Karpas-422 (cell line): ENCODE measurements around the gene PGAP1. TPM values are rescaled to one million over a fixed set of nuclear protein-coding genes. Genes with fewer than 3 reads are reported as not detected.

Experiments
- DNase-seq: peaks from one replicate; pipeline ENCODE4 v3.0.0-alpha.2; 2015
- H2AFZ ChIP-seq: fragments of 200-600 bp; sonication (generic); 2 replicates; pipeline ENCODE4 v1.6.1; 2014; ENCODE audit warnings: antibody characterized with exemption, low read length, mixed read lengths
- H3K27ac ChIP-seq: fragments of 200-600 bp; sonication (generic); 2 replicates; pipeline ENCODE4 v1.5.1; 2014; ENCODE audit warnings: mild to moderate bottlenecking, low read length, moderate library complexity
- H3K27me3 ChIP-seq: fragments of 200-600 bp; sonication (generic); 2 replicates; pipeline ENCODE4 v1.6.1; 2014; ENCODE audit warnings: low read length, mixed read lengths
- H3K36me3 ChIP-seq: fragments of 200-600 bp; sonication (generic); 2 replicates; pipeline ENCODE4 v1.6.1; 2014; ENCODE audit warnings: low read length, mixed read lengths; ENCODE audit not compliant: insufficient read depth
- H3K4me1 ChIP-seq: fragments of 200-600 bp; sonication (generic); 2 replicates; pipeline ENCODE4 v1.6.1; 2014; ENCODE audit warnings: mild to moderate bottlenecking, low read length, mixed read lengths
- H3K4me2 ChIP-seq: fragments of 200-600 bp; sonication (generic); 2 replicates; pipeline ENCODE4 v1.6.1; 2014; ENCODE audit warnings: low read length, low read depth, mild to moderate bottlenecking; ENCODE audit not compliant: poor library complexity, severe bottlenecking
- H3K4me3 ChIP-seq: fragments of 200-600 bp; sonication (generic); 2 replicates; pipeline ENCODE4 v1.5.1; 2014; ENCODE audit warnings: mild to moderate bottlenecking, antibody characterized with exemption, low read length, mixed read lengths
- H3K79me2 ChIP-seq: fragments of 200-600 bp; sonication (generic); 2 replicates; pipeline ENCODE4 v1.6.1; 2014; ENCODE audit warnings: mild to moderate bottlenecking, low read length, mixed read lengths
- H3K9ac ChIP-seq: fragments of 200-600 bp; sonication (generic); 2 replicates; pipeline ENCODE4 v1.6.0; 2014; ENCODE audit warnings: low read length
- H3K9me2 ChIP-seq: fragments of 200-600 bp; sonication (generic), shearing (Covaris generic); replicated peaks from 2 replicates; pipeline ENCODE4 v1.6.0; 2014; ENCODE audit warnings: mild to moderate bottlenecking, low read length, moderate library complexity; ENCODE audit not compliant: insufficient read depth
- H3K9me3 ChIP-seq: fragments of 300-700, 200-600 bp; sonication (generic); 2 replicates; pipeline ENCODE4 v1.6.1; 2014; ENCODE audit warnings: low read length, mixed read lengths
- H4K20me1 ChIP-seq: fragments of 200-600 bp; sonication (generic); 2 replicates; pipeline ENCODE4 v1.6.1; 2014; ENCODE audit warnings: mild to moderate bottlenecking, antibody characterized with exemption, low read length, low read depth; ENCODE audit not compliant: insufficient read depth
- total RNA-seq: library from RNA; depleted of rRNA; stranded (reverse); fragments of >200 nt; shearing (Covaris generic); gene quantifications from 2 replicates; pipeline ENCODE4 v1.2.3, GENCODE V29; 2014; ENCODE audit warnings: low replicate concordance

PGAP1 gene
- total RNA-seq, 1 experiment from 2014 or later, result 22.4 TPM

DNA sequence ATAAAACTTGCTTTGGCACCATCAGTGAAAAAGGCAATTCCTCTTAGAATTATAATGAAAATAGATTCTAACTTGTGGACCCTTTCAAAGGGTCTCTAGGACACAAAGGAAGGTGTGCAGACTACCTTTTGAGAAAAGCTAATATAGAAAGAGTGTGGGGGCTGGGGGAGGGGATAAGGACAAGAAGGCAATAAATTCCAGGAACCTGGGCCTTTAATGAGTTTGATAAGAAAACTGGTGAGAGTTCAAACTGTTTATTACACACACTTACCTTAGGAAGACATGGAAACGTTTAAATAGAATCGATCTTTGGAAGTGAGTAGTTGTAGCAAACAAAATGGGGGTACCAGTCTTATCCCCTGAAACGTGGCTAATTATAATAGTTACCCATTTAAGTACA lies 39.6 kb upstream of the PGAP1 start:
- DNase-seq, result no peak
- Histone ChIP-seq H4K20me1 (no peaks in the 10 kb centered on the region), H2AFZ (no peak overlapping the region), H3K27ac (no peak overlapping the region), H3K4me3 (no peak overlapping the region), H3K79me2 (no peaks in the 10 kb centered on the region), H3K4me2 (no peak overlapping the region), H3K9ac (no peak overlapping the region), H3K36me3 (no peaks in the 10 kb centered on the region), H3K27me3 (no peaks in the 10 kb centered on the region), H3K4me1 (no peaks in the 10 kb centered on the region), H3K9me2 (no peaks in the 10 kb centered on the region), H3K9me3 (no peaks in the 10 kb centered on the region)

DNA sequence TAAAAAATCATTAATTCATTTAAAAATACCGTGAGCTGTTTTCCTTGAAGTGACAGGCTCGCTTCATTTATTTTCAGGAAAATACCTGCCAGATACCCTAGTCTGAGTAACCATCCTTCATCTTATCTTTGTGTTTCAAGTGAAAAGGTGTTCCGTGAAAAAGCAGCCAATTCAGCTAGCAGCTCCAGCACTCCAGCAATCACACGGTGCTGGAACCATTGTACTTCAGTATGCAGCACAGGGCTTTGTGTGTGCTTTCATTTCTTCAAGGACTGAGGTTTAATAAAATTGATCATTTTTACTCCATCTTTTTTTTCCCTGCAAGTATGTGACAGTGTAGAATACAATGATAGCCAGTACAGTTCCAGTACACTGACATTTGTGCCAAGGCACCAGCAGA lies 39.1 kb upstream of the PGAP1 start:
- Histone ChIP-seq H3K27ac (no peak overlapping the region), H3K4me2 (no peak overlapping the region), H3K9me3 (no peaks in the 10 kb centered on the region), H3K9ac (no peak overlapping the region), H3K9me2 (no peaks in the 10 kb centered on the region), H3K27me3 (no peaks in the 10 kb centered on the region), H3K36me3 (no peaks in the 10 kb centered on the region), H2AFZ (no peak overlapping the region), H3K4me1 (no peaks in the 10 kb centered on the region), H3K79me2 (no peaks in the 10 kb centered on the region), H3K4me3 (no peak overlapping the region), H4K20me1 (no peaks in the 10 kb centered on the region)
- no peak for DNase-seq

DNA sequence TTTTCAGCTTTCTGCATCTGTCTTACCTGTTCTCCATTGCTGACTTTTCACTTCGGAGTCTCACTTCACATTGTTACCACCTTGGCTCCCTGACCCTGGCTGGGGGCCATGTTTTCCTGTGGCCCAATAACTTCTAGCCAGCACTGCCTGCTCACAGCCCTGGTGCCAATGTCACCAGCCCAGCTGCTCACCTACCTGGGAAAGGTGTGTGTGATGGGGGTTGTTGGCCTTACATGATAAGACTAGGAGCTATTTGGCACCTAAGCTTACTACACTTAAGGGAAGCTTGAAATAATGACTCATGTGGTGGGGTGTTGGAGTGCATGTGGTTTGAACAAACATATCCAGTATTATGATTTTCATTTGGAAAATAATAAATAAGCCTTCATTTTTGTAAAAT lies 37.5 kb upstream of the PGAP1 start:
- no peak overlapping the region for H3K9ac ChIP-seq
- no peak overlapping the region for H3K27ac ChIP-seq
- no peaks in the 10 kb centered on the region for H3K9me3 ChIP-seq
- H2AFZ ChIP-seq, result no peak overlapping the region
- H3K79me2 ChIP-seq, result no peaks in the 10 kb centered on the region
- no peak overlapping the region for H3K4me3 ChIP-seq
- H3K27me3 ChIP-seq, result no peaks in the 10 kb centered on the region
- H3K4me2 ChIP-seq, result no peak overlapping the region
- no peaks in the 10 kb centered on the region for H3K36me3 ChIP-seq
- no peaks in the 10 kb centered on the region for H3K4me1 ChIP-seq
- no peaks in the 10 kb centered on the region for H4K20me1 ChIP-seq
- no peak for DNase-seq
- H3K9me2 ChIP-seq, result no peaks in the 10 kb centered on the region

DNA sequence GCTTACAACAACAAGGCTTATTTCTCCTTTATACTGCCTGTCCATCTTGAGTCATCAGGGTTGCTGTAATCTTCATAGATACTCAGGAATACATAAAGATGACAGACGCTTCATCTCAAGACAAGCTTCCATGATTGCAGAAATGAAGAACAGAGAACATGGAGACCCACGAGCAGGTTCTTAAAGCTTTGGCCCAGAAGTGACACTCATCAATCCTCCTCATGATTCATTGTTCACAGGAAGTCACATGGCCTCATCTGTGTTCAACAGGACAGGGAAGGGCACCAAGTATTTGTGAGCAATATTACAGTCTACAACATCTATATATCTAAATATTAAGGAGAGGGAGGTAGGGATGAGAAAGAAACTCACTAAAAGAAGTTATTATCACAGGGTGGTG lies 36.5 kb upstream of the PGAP1 start:
- H3K4me3 ChIP-seq, result no peak overlapping the region
- no peak overlapping the region for H3K9ac ChIP-seq
- no peak for DNase-seq
- H3K9me3 ChIP-seq, result no peaks in the 10 kb centered on the region
- H3K36me3 ChIP-seq, result no peaks in the 10 kb centered on the region
- H3K4me1 ChIP-seq, result no peaks in the 10 kb centered on the region
- no peaks in the 10 kb centered on the region for H3K9me2 ChIP-seq
- H4K20me1 ChIP-seq, result no peaks in the 10 kb centered on the region
- H3K79me2 ChIP-seq, result no peaks in the 10 kb centered on the region
- no peak overlapping the region for H2AFZ ChIP-seq
- H3K27ac ChIP-seq, result no peak overlapping the region
- no peak overlapping the region for H3K4me2 ChIP-seq
- no peaks in the 10 kb centered on the region for H3K27me3 ChIP-seq

DNA sequence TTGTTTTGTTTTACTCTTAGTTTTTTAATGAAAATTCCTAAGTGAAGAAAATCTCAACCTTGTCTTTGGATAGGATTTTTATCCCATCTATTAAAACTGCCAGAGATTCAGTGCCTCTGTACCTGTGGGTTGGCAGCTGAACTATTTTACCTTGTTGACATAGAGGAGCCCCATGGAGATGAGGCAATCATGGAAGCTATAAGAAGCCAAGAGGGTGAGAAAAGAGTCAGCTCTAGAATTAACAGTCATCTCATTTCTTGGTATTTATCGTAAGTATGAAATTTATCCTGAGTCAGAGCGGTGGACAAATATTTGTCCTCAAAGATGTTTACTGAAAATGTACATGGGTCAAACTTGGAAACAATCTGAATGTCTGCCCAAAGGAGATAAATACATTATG lies 35.8 kb upstream of the PGAP1 start:
- H3K27ac ChIP-seq, result no peak overlapping the region
- no peak overlapping the region for H3K4me3 ChIP-seq
- no peaks in the 10 kb centered on the region for H3K36me3 ChIP-seq
- no peaks in the 10 kb centered on the region for H3K79me2 ChIP-seq
- H2AFZ ChIP-seq, result no peak overlapping the region
- H3K9ac ChIP-seq, result no peak overlapping the region
- H3K9me2 ChIP-seq, result no peaks in the 10 kb centered on the region
- H3K9me3 ChIP-seq, result no peaks in the 10 kb centered on the region
- no peak for DNase-seq
- no peaks in the 10 kb centered on the region for H3K27me3 ChIP-seq
- no peak overlapping the region for H3K4me2 ChIP-seq
- H4K20me1 ChIP-seq, result no peaks in the 10 kb centered on the region
- no peaks in the 10 kb centered on the region for H3K4me1 ChIP-seq

DNA sequence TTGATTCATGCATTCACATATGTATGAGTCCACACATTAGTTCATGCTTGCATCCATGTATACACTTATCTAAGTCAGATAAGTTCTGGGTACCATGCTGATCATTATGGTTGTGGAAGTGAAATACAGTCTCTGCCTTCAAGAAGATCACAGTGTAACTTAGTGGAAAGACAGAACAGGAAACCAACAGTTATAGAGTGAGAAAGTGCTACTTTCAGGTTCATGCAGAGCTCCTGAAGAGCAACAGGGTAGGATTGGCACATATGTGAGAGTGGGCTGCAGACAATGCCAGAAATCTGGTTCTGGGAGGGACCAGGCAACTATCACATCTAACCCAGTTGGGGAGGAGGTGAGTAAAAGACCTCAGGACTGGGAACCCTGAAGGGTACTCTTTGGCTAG lies 35.4 kb upstream of the PGAP1 start:
- no peaks in the 10 kb centered on the region for H4K20me1 ChIP-seq
- H2AFZ ChIP-seq, result no peak overlapping the region
- no peaks in the 10 kb centered on the region for H3K27me3 ChIP-seq
- no peaks in the 10 kb centered on the region for H3K9me3 ChIP-seq
- no peak for DNase-seq
- H3K9me2 ChIP-seq, result no peaks in the 10 kb centered on the region
- H3K27ac ChIP-seq, result no peak overlapping the region
- no peak overlapping the region for H3K4me3 ChIP-seq
- no peaks in the 10 kb centered on the region for H3K36me3 ChIP-seq
- H3K79me2 ChIP-seq, result no peaks in the 10 kb centered on the region
- H3K4me2 ChIP-seq, result no peak overlapping the region
- H3K4me1 ChIP-seq, result no peaks in the 10 kb centered on the region
- H3K9ac ChIP-seq, result no peak overlapping the region

DNA sequence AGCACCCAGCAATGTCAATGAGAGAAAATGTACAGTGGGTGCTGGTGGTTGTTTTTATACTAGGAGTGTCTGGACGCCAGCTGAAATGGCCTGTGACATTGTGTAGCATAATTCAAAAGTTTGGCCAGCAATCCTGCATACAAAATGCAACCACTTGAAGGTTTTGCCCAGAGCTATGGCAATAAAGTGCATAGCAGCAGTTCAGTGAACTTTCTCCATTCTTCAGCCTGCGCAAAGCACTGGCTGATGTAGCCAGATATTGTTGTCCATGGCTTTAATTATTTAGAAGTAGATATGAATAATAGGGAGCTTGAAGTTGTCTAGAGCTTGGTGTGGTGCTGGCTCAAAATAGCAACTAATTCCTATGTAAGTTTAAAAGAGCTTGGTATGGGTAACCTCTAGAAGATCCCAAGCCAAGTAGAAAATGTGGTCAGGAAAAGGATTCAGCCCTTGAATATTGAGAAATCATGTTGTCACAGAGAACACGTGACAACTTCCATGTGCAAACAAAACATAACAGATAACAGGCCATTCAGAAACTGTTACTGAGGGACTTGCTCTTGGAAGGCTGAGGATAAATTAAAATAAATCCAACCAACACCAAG lies 33.3 kb upstream of the PGAP1 start:
- Histone ChIP-seq H3K9ac (no peak overlapping the region), H3K36me3 (no peaks in the 10 kb centered on the region), H3K9me2 (no peaks in the 10 kb centered on the region), H3K79me2 (no peaks in the 10 kb centered on the region), H2AFZ (no peak overlapping the region), H4K20me1 (no peaks in the 10 kb centered on the region), H3K4me3 (no peak overlapping the region), H3K27me3 (no peaks in the 10 kb centered on the region), H3K27ac (no peak overlapping the region), H3K4me1 (no peaks in the 10 kb centered on the region), H3K9me3 (no peaks in the 10 kb centered on the region), H3K4me2 (no peak overlapping the region)
- no peak for DNase-seq

DNA sequence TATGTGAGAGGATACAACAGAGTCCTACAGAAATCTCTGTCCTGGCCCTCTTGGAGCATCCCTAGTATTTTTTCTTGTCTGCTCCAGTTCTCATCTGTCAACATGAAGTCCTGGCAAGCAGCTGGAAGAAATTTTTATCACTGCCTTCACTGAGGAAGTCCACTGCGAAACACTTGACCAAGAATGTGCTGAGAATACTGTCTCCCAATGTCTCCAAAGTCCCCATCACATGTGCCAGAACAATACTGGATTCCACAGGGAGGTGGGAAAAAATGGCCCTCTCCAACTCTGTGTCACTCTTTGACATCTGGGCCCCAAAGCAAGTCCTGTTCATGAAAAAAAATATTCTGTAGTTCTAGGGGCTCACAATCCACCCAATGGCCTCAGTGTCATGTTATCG lies 32.8 kb upstream of the PGAP1 start:
- no peak overlapping the region for H3K9ac ChIP-seq
- H3K36me3 ChIP-seq, result no peaks in the 10 kb centered on the region
- H3K27me3 ChIP-seq, result no peaks in the 10 kb centered on the region
- H3K27ac ChIP-seq, result no peak overlapping the region
- no peaks in the 10 kb centered on the region for H3K4me1 ChIP-seq
- no peaks in the 10 kb centered on the region for H4K20me1 ChIP-seq
- no peaks in the 10 kb centered on the region for H3K9me2 ChIP-seq
- no peak overlapping the region for H3K4me3 ChIP-seq
- DNase-seq, result no peak
- no peak overlapping the region for H2AFZ ChIP-seq
- no peak overlapping the region for H3K4me2 ChIP-seq
- no peaks in the 10 kb centered on the region for H3K79me2 ChIP-seq
- no peaks in the 10 kb centered on the region for H3K9me3 ChIP-seq
